Activated CD4-positive, alpha-beta T cell treated with anti-CD3 and anti-CD28 coated beads for 24 hours (primary cell): ENCODE results near the gene SLC25A29.
"Not testable (repeated sequence)": the region's sequence is repeated elsewhere in the genome, so short reads cannot be mapped to it uniquely, and the experiment has no call there.

ENCODE experiments used
- DNase-seq, 2 donors: peaks; one replicate each; pipeline ENCODE4 v3.0.0-alpha.2; 2020; ENCODE audit warnings: low read depth in 2 of 2

Gene SLC25A29

DNA sequence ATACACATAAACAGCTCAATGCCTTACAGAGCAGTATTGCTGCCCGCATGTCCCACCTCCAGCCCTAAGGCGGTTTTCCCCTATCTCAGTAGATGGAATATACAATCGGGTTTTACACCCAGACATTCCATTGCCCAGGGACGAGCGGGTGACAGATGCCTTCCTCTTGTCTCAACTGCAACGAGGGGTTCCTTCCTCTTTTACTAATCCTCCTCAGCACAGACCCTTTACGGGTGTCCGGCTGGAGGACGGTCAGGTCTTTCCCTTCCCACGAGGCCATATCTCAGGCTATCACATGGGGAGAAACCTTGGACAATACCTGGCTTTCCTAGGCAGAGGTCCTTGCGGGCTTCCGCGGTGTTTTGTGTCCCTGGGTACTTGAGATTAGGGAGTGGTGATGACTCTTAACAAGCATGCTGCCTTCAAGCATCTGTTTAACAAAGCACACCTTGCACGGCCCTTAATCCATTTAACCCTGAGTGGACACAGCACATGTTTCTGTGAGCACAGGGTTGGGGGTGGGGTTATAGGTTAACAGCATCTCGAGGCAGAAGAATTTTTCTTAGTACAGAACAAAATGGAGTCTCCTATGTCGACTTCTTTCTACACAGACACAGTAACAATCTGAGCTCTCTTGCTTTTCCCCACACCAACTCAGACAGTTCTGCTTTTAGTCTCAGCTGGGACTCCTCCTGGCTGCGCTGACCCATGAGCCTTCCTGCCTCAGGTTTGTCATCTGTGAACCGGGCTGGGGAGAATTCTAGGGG lies 6.0 kb upstream of the SLC25A29 start:
- DNase-seq = not testable (repeated sequence)

DNA sequence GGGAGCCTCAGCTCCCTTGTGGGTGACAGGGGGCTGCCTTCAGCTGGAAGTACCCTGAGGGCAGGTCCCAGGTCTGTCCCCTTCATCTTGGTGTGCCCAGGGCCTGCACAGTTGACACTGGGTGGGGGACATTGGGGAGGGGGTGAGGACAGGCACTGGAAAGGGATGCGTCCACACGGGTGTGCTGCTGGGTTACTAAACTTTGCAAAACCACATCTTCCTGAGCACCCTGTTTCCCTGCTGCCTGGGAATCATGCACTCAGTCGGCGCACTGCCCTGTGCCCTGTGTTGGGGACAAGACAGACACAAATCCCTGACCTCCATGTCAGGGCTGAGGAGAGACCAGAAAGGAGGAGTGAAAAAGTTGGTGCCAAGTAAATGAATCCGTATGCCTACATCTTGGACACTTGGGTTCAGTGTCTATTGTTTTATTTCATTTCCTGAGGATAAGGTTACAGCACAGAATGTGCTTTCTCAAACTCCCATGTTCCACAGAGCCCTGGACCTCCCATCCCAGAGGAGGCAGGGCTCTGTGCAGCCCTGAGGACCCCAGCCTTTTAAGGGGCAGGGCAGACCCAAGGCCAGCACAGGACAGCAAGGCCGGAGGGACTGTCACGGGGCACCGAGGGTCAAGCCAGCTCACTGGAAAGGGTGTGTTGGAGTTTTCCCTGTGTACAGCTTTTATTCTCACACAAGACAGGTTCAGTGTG lies 2.9 kb upstream of the SLC25A29 start:
- DNase-seq = no peak

DNA sequence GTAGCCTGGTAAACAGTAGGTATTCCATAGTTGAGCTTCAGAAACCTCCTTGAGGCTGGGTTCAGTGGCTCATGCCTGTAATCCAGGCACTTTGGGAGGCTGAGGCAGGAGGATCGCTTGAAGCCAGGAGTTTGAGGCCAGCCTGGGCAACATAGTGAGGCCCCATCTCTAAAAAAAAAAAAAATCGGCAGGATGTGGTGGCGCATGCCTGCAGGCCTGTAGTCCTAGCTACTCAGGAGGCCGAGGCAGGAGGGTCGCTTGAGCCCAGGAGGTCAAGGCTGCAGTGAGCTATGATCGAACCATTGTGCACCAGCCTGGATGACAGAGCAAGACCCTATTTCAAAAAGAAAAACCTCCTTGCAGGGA lies 2.2 kb upstream of the SLC25A29 start:
- not testable (repeated sequence) for DNase-seq

DNA sequence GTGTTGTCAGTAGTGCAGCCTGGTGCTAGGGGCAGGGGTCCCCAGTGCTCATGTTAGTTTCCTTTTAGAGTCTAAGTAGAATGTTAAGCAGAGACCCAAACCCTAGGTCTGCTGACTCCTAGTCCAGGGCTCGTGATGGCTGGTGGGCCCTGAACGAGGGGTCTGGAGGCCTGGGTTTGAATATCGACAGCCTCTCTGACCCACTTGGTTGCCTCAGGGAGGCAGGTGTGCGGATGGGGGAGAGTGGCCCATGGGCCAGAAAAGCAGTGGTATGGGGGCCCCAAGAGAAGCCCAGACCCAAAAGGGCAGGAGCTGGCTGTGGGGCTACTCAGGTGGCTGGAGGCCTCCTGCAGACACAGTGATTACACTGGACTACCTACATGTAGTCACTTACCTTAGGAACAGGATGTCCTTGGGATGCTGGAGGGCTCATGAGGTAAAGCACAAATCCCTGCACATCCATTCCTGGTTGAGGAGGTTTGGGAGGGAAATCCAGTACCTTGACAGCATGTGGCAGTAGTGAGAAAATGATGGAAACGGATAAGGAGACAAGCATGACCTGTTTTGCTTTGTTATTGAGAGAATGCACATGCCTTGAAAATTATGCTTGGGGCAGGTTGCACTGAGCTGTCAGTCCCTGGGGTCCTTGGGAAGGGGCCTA lies 1.7 kb upstream of the SLC25A29 start:
- no peak for DNase-seq

DNA sequence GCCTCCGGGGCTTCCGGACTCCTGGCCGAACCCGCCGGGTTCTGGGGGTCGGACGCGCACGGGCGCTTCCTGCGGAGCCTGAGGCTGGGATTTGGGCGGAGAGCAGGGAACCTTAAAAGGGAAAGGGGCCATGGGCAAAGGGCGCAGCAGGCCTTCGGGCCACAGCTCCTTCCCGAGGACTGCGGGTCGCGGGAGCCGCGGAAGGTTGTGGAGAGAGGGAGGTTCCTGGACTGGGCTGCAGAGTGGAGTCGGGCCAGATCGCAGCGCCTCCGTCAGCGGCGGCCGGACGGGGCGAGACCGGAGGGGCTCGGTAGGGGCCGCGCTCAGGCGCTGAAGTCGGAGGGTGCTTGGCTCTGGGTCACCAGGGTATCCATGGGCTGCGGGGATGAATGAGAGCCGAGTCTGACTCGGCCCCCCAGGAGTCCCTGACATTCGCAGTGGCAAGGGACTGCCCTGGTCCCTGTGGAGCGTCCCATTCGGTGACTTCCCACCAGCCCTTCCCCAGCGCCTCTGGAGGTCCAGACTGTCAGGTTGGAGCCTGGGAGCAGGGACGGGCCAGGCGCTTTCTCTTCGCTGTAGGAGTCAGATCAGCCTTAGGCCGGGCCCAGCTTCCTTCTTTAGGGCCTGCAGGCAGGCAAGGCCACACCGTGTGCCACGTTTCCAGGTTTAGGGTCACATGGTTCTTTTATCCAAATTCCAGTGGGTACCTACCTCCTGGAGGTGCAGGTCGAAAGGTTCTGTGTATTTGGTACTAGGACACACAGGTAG lies 938 bp upstream of the SLC25A29 start:
- DNase-seq = no peak

DNA sequence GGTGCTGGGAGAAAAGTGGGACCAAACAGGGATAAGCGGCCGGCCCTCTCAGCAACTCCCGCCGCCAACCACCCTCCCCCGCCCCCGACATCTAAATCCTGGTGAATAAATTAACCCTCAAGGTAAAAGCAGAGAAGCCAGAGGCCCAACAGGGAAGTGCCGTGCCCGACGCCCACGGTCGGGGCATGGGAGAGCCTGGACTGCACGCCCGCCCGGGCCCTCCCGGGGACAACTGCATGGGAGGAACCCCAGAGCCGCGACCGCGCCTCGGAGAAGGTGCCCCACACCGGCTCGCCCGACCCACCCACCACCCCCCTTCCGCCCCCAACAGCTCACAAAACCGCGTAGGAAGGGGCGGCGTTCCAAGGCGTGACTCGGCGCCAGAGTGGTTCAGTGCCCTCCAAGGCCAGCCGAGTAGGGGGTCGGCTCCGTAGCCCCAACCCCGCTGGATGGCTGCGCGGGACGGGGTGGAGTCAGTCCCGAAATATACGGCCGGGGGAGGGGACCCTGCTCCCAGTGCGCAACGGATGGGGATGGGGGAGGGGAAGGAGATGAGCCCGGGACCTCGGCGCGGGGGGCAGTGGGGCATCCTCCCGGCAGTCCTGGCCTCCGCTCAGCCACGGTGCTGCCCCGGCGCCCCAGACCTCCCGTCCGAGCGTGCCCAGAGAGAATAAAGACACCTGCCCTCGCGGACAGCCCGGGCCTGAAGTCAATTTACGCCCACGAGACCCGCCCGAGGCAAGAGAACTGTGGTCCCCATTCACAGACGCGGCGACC lies 732 bp downstream of the SLC25A29 start:
- DNase-seq = peak; percentile 12 to 15

DNA sequence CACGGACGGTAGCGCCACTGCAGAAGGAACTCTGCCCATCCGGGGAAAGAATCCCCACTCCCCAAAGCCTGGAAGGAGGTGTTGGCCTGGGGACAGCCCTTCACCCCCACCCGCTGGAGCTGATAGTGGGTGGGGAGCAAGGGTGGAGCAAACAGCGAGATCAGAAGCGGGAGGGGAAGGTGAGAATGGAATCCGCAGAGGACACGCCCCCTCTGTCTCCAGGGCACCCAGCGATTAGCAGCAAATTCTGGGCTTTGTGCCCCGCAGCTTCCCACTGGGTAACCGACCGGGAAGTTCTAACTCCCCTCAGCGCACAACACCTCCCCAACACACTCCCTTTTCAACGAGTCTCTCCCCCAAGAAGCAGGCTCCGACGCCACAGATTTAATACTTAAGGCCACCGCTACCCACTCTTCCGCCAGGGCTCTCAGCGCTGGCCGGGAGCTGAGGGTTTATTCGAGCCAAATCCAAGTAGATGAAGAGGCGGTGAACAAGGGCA lies 1.4 kb downstream of the SLC25A29 start:
- no peak for DNase-seq

DNA sequence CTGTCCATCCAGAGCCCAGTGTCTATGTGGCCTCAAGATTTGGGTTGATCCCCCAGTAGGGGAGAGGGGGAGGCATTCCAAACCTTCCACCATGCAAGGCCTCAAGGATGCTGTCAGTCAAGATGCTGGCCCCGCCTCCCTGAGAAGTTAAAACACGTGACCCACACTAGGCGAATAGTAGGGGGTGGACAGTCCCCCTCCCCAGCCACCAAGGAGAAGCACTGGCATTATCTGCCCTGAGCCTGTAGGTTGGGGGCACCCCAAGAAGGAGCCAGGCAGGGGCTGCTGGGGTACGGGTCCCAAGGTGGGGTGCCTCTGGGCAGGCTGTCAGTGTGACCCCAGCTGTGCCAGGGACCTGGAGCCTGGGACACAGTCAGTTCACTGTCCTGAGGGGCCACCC lies 2.3 kb downstream of the SLC25A29 start:
- DNase-seq = no peak

DNA sequence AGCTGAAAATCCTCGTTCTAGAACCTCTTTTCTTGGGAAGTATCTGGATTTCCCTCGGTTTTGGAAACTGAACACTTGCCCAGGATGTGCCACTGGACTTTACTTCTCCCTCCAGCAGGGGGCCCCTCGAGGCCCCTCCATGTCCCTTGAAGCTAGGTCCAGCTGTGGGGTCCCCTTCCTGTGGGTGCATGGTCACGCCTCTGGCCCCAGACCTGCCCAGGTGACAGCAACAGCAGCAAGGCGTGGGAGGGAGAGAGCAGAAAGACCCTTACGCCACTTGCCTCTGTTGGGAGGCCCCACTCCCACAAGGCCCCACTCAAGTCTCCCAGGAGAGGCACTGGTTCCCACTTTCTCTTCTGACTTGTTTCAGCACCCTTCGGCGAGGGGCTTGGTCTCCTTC lies 3.1 kb downstream of the SLC25A29 start:
- DNase-seq = no peak

DNA sequence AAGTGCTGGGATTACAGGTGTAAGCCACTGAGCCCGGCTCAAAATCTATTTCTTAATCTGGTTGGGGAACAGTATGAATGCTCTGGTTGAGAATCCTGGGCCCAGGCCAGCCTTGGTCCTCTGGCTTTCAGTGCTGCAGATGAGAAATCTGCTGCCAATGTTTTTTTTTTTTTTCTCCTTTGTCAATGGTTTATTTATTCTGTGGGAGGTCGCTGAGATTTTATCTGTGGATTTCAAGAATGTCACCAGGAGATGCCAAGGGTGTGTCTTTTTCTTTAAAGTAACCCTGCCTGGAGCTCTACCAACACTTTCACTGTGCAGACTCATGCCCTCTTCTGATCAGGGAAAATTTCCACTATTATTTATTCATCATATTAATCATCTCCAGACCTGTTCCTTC lies 3.6 kb downstream of the SLC25A29 start:
- no peak for DNase-seq

DNA sequence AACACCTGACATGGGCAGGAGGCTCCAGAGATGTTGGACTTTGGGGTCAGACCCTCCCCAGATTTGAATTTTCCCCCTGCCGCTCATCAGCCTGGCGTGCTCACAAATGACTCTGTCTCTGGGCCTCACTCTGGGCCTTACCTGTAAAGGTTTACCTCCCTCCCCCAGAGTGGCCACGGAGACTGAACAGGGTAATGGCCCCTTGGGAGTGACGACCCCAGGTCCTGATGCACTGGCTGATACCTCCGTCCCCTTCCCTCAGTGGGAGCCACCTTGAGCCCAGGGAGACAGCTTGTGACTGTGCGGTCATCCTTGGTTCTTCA lies 7.0 kb downstream of the SLC25A29 start:
- no peak for DNase-seq

DNA sequence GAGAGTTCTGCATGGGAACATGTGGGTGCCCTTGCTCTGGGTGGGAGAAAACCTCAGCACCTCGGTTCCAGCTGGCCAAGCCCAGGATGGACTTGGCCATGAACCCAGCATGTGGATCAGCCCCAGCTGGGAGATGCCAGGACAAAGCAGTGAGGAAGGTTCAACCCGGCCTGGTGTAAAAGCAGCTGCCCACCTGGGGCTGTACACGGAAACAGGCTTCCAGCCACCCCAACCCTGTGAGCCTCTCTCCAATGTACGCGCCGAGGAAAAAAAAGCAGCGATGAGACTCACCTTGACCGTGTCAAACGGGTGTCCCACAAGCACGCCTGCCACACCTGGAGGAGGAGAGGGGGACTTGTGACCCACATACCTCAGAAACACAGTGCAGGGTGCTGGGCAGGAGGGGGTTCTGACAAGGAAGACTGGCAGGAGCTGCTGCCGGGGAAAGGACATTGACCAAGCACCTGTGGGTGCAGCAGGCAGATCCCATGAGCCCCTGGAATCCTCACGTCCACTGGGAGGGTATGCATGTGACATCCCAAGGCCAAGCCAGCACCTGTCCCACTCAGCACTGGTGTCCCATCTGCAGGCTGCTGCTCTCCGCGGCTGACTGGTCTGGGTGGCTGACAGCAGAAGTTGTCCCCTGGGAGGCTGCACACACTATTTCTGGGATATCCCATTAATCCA lies 7.5 kb downstream of the SLC25A29 start:
- no peak for DNase-seq

DNA sequence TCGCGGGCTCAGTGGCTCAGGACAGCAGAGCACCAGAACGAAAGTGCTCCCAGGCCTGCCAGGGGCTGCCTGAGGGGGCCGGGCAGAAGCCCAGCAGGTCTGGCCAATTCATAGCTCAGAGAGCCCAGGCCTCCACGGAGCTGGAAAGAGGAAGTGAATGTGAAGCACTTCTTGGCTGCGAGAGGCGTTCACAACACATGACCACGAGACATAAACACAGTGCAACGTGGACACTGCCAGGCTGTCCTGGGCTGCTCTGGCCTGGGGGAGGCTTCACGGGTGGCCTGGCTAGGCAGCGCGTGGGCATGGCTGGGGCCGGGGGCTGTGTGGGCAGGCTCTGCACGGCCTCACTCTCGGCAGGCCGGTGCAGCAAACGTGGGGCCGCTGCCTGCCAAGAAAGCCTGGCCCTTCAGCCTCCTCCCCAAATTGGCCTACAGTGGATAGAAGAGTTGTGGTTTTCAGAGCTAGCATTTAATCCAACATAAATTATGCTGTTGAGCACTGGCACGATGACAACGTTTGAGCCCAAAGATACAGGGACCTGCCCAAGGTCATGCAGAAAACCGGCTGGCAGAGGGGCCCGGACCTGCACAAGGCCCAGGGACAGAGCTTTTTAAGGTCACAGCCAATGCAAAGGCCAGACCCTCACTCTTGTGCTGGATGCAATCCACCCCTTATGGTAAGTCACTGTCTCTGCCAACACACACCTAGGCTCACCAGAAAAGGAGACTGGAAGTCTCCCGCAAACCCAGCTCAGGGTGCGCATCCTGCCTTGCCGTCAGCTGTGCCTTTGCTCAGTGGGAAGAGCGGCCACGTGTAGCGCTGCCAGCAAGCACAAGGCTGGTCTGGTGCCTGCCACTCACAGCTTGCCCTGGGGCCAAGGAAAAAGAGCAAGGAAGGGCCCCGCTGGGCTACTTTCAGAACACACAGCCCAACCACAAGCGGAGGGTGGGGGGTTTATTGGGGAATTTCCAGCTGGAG lies 8.6 kb downstream of the SLC25A29 start:
- DNase-seq = no peak

DNA sequence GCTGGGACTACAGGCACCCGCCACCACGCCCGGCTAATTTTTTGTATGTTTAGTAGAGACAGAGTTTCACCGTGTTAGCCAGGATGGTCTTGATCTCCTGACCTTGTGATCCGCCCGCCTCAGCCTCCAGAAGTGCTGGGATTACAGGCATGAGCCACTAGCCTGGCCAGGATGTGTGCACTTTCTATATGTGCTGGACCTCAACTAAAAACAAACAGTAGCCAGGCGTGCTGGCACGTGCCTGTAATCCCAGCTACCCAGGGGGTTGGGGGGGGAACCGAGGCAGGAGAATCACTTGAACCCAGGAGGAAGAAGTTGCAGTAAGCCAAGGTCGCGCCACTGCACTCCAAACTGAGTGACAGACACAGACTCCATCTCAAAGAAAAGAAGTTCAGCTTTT lies 9.5 kb downstream of the SLC25A29 start:
- not testable (repeated sequence) for DNase-seq

DNA sequence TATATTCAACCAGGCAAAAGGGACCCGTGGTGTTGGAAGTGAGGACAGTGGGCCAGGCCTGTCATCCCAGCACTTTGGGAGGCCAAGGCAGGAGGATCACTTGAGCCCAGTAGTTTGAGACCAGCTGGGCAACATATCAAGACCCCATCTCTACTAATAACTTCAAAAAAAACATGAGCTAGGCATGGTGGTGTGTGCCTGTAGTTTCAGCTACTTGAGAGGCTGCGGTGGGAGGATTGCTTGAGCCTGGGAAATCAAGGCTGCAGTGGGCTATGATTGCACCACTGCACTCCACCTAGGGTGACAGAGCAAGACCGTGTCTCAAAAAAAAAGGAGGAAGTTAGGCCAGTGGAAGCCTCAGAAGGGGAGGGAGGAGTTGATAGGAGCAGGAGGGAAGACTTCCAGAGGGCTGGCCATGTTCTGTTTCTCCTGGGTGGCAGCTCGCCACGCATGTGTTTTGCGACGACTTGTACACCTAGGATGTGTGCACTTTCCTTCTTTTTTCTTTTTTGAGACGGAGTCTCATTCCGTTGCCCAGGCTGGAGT lies 10.1 kb downstream of the SLC25A29 start:
- DNase-seq = no peak

DNA sequence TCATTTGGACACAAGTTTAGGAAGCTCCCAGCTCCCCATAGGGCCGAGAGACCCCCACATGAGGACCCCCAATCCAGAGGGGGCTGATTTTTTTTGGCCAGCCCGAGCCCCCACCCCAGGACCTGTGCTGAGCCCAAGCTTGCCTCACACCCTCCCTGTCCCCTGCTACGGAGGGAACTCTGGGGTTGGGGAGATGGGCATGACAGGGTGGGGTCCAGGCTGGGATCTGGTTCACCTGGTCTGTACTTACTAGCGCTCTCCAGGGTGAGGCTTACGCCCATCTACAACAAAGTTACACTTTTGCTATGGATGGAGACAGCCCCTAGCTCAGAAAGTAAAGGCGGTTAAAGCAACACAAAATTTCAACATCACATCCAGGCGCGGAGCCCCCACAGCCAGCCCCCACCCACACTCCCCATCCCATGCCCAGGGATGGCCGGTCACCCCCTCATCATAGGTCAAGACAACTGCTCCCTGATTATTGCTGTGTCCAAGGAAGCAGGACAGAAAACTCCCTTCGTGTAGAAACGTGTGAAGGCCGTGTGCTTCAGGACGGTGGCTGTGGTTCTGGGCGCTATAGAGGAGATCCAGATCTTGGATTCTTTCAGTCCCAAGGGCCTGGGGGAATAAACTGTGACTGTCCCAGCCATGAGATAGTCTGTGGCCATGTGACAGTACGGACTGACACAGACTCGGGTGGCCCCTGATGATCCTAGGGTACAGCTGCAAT lies 10.7 kb downstream of the SLC25A29 start:
- DNase-seq = no peak

DNA sequence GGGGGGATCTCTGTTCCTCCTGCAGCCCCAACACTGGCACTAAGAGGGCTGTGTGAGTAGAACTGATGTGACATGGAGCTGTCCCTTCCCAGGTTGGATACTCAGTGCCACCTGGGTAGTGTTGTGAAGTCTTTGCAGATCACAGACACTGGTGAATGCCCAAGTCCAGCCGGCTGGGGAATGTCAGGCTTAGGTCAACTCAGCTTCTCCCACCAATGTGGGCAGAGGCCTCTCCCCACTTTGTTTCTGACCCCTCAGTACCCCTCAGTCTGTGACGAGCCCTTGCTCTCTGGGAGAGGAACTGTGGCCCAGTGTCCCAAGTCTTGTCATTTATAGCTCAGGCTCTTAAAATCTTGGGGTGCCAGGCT lies 11.3 kb downstream of the SLC25A29 start:
- no peak for DNase-seq

DNA sequence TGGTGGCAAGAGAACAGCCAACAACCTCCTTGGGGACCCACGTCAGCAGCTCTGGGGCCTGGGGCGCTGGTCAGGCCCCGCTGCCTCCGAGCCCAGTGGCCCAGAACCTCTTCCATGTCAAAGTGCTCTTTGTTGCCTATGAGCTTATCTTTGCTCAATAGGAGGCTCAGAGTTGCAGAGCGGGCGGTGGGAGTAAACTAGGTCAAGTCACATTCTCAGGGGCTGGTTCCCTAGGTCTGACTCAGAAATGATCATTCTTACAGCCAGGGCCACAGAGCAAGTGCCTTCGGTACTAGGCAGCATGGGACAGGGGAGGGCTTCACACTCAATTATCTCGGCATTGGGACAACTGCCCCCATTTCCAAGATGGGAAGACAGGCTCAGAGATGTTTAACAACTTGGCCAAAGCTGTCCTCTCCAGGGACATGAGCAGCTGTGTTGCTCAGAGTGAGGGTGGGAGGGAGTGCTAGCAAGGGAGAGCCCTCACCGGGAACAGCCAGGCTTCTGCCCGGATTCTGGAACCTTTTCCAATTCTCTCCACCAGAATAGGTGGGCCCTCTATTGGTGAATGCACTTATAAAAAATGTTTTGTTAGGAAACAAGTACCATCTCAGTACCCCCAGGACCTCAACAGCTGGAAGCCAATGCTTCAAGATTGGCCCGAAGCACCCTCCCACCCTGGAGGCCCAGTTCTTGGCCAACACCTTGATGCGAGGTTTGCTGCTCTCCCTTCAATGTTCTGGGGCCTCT lies 11.9 kb downstream of the SLC25A29 start:
- DNase-seq = no peak
